ENCODE data around the gene EPX. TPM values are rescaled to one million over a fixed set of nuclear protein-coding genes. Genes with fewer than 3 reads are reported as not detected.

EPX gene
- polyA plus RNA-seq, 1 donor (not counting 4 experiments of a cell fraction or from before 2014, with no cell fraction given) = not detected

GRCh38 chr17:58176200-58176599 is 16.3 kb upstream of the EPX start:
- TF ChIP-seq, protein P1, sequence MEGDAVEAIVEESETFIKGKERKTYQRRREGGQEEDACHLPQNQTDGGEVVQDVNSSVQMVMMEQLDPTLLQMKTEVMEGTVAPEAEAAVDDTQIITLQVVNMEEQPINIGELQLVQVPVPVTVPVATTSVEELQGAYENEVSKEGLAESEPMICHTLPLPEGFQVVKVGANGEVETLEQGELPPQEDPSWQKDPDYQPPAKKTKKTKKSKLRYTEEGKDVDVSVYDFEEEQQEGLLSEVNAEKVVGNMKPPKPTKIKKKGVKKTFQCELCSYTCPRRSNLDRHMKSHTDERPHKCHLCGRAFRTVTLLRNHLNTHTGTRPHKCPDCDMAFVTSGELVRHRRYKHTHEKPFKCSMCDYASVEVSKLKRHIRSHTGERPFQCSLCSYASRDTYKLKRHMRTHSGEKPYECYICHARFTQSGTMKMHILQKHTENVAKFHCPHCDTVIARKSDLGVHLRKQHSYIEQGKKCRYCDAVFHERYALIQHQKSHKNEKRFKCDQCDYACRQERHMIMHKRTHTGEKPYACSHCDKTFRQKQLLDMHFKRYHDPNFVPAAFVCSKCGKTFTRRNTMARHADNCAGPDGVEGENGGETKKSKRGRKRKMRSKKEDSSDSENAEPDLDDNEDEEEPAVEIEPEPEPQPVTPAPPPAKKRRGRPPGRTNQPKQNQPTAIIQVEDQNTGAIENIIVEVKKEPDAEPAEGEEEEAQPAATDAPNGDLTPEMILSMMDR (optimal IDR thresholded peaks at IDR 0.05 in 1 of 3, IDR thresholded peaks at IDR 0.05 in 1 of 3, conservative IDR thresholded peaks at IDR 0.05 in 1 of 3; ENCODE audit: extremely low read depth in 1 of 3, insufficient read depth in 2 of 3, low read length in 3 of 3) = no peak
- TF ChIP-seq EZH2 (IDR thresholded peaks at IDR 0.05; ENCODE audit: low read length) = no peak
- no peaks in the 10 kb centered on the region for H3K9me3 ChIP-seq (ENCODE audit: control insufficient read depth, low read depth, low read length)
- H3K4me1 ChIP-seq (ENCODE audit: control insufficient read depth, extremely low read depth, insufficient read depth, low read length) = no peaks in the 10 kb centered on the region
- FAIRE-seq = no peak
- H4K20me1 ChIP-seq (ENCODE audit: control insufficient read depth, extremely low read depth, insufficient read depth, low read length) = no peaks in the 10 kb centered on the region
- peaks cover 4% of the 10 kb centered on the region for H3K27me3 ChIP-seq (ENCODE audit: control insufficient read depth, extremely low read depth, insufficient read depth, low read length)
- H3K79me2 ChIP-seq (ENCODE audit: control insufficient read depth, insufficient read depth, low read length) = no peaks in the 10 kb centered on the region
- H2AFZ ChIP-seq (ENCODE audit: control insufficient read depth, low read length) = no peak overlapping the region
- H3K36me3 ChIP-seq (ENCODE audit: control insufficient read depth in 2 of 2, extremely low read depth in 1 of 2, insufficient read depth in 2 of 2, low read length in 2 of 2) = no peaks in the 10 kb centered on the region
- DNase-seq (ENCODE audit: low read depth, low spot score) = no peak
- H3K4me2 ChIP-seq (ENCODE audit: control insufficient read depth, extremely low read depth, insufficient read depth, low read depth, low read length) = no peak overlapping the region
- no peak overlapping the region for H3K4me3 ChIP-seq (ENCODE audit: control insufficient read depth in 2 of 3, extremely low read depth in 1 of 3, insufficient read depth in 2 of 3, low read depth in 1 of 3, low read length in 3 of 3)
- dilution Hi-C loops (cut with MboI; ENCODE audit: extremely low pct_ligation_motif_present, low sequenced_read_pairs) = no loop called here
- no peak overlapping the region for H3K9ac ChIP-seq (ENCODE audit: control insufficient read depth, extremely low read depth, insufficient read depth, low read length)
- no peak overlapping the region for H3K27ac ChIP-seq (ENCODE audit: control insufficient read depth, insufficient read depth, low read length)
- H3K9me1 ChIP-seq (ENCODE audit: control insufficient read depth, extremely low read depth, insufficient read depth, low read length) = no peaks in the 10 kb centered on the region

- FAIRE-seq (no peak), DNase-seq (ENCODE audit: low read depth, low spot score) (no peak)
- H3K9ac ChIP-seq (ENCODE audit: control insufficient read depth, extremely low read depth, insufficient read depth, low read length) = no peak overlapping the region
- H3K27me3 ChIP-seq (ENCODE audit: control insufficient read depth, extremely low read depth, insufficient read depth, low read length) = peaks cover 4% of the 10 kb centered on the region
- H3K4me2 ChIP-seq (ENCODE audit: control insufficient read depth, extremely low read depth, insufficient read depth, low read depth, low read length) = no peak overlapping the region
- no peak overlapping the region for H3K27ac ChIP-seq (ENCODE audit: control insufficient read depth, insufficient read depth, low read length)
- no peaks in the 10 kb centered on the region for H3K9me3 ChIP-seq (ENCODE audit: control insufficient read depth, low read depth, low read length)
- no peaks in the 10 kb centered on the region for H4K20me1 ChIP-seq (ENCODE audit: control insufficient read depth, extremely low read depth, insufficient read depth, low read length)
- H3K9me1 ChIP-seq (ENCODE audit: control insufficient read depth, extremely low read depth, insufficient read depth, low read length) = no peaks in the 10 kb centered on the region
- dilution Hi-C loops (cut with MboI; ENCODE audit: extremely low pct_ligation_motif_present, low sequenced_read_pairs) = no loop called here
- no peaks in the 10 kb centered on the region for H3K79me2 ChIP-seq (ENCODE audit: control insufficient read depth, insufficient read depth, low read length)
- H3K36me3 ChIP-seq (ENCODE audit: control insufficient read depth in 2 of 2, extremely low read depth in 1 of 2, insufficient read depth in 2 of 2, low read length in 2 of 2) = no peaks in the 10 kb centered on the region
- H2AFZ ChIP-seq (ENCODE audit: control insufficient read depth, low read length) = no peak overlapping the region
- TF ChIP-seq, protein P1 (optimal IDR thresholded peaks at IDR 0.05 in 1 of 3, IDR thresholded peaks at IDR 0.05 in 1 of 3, conservative IDR thresholded peaks at IDR 0.05 in 1 of 3; ENCODE audit: extremely low read depth in 1 of 3, insufficient read depth in 2 of 3, low read length in 3 of 3) = no peak
- TF ChIP-seq EZH2 (IDR thresholded peaks at IDR 0.05; ENCODE audit: low read length) = no peak
- peaks cover 6% of the 10 kb centered on the region for H3K4me1 ChIP-seq (ENCODE audit: control insufficient read depth, extremely low read depth, insufficient read depth, low read length)
- H3K4me3 ChIP-seq (ENCODE audit: control insufficient read depth in 2 of 3, extremely low read depth in 1 of 3, insufficient read depth in 2 of 3, low read depth in 1 of 3, low read length in 3 of 3) = no peak overlapping the region
These were observed 10.7 kb upstream of the EPX start for GRCh38 chr17:58181796-58182195.

Data from keratinocyte (primary cell).